ENCODE measurements around the gene CDC45. TPM values are rescaled to one million over a fixed set of nuclear protein-coding genes. Genes with fewer than 3 reads are reported as not detected.
"Not testable (repeated sequence)": the region's sequence is repeated elsewhere in the genome, so short reads cannot be mapped to it uniquely, and the experiment has no call there.

The CDC45 gene
- total RNA-seq, 1 donor from 2014 or later: 2.2 TPM

- H3K4me1 Mint-ChIP-seq (ENCODE audit: low read depth): peaks cover 49% of the 10 kb centered on the region
- no peaks in the 10 kb centered on the region for H3K27me3 Mint-ChIP-seq (ENCODE audit: low read depth)
- peak; percentile 4 for TF ChIP-seq CTCF (IDR thresholded peaks at IDR 0.05)
- no peaks in the 10 kb centered on the region for H3K9me3 Mint-ChIP-seq (ENCODE audit: low read depth)
- H3K4me3 Mint-ChIP-seq (ENCODE audit: unreplicated experiment): peak within 1 kb of the TSS; percentile 77
- peak within 1 kb of the TSS; percentile 93 for H3K27ac Mint-ChIP-seq (ENCODE audit: unreplicated experiment)
- peak; percentile 99 for DNase-seq (ENCODE audit: low spot score)
- peaks cover 4% of the 10 kb centered on the region for H3K36me3 Mint-ChIP-seq (ENCODE audit: low read depth)
Observed at GRCh38 chr22:19432133-19432851, 47.4 kb upstream of the CDC45 start, which contains the start of gene MRPL40. TSS of gene MRPL40 (plus strand) at chr22:19432545. CDS start at chr22:19432555, 10 bp downstream.

GRCh38 chr22:19434401-19434800 is 45.3 kb upstream of the CDC45 start:
- peaks cover 36% of the 10 kb centered on the region for H3K4me1 Mint-ChIP-seq (ENCODE audit: low read depth)

GRCh38 chr22:19434829-19435580 is 44.7 kb upstream of the CDC45 start:
- H3K27me3 Mint-ChIP-seq (ENCODE audit: low read depth): no peaks in the 10 kb centered on the region
- H3K27ac Mint-ChIP-seq (ENCODE audit: unreplicated experiment): no peak overlapping the region
- no peaks in the 10 kb centered on the region for H3K9me3 Mint-ChIP-seq (ENCODE audit: low read depth)
- H3K4me1 Mint-ChIP-seq (ENCODE audit: low read depth): peaks cover 30% of the 10 kb centered on the region
- no peak overlapping the region for H3K4me3 Mint-ChIP-seq (ENCODE audit: unreplicated experiment)
- H3K36me3 Mint-ChIP-seq (ENCODE audit: low read depth): peaks cover 7% of the 10 kb centered on the region
- no peak for DNase-seq (ENCODE audit: low spot score)
- no peak for TF ChIP-seq CTCF (IDR thresholded peaks at IDR 0.05)

More at GRCh38 chr22:19434401-19434800, 45.3 kb upstream of the CDC45 start:
- no peaks in the 10 kb centered on the region for H3K27me3 Mint-ChIP-seq (ENCODE audit: low read depth)
- TF ChIP-seq CTCF (IDR thresholded peaks at IDR 0.05): no peak
- H3K4me3 Mint-ChIP-seq (ENCODE audit: unreplicated experiment): no peak overlapping the region
- no peak for DNase-seq (ENCODE audit: low spot score)
- no peaks in the 10 kb centered on the region for H3K9me3 Mint-ChIP-seq (ENCODE audit: low read depth)
- H3K36me3 Mint-ChIP-seq (ENCODE audit: low read depth): peaks cover 7% of the 10 kb centered on the region
- H3K27ac Mint-ChIP-seq (ENCODE audit: unreplicated experiment): peak overlapping the region; percentile 49

- H3K27me3 Mint-ChIP-seq (ENCODE audit: low read depth); H3K4me3 Mint-ChIP-seq (ENCODE audit: unreplicated experiment); H3K9me3 Mint-ChIP-seq (ENCODE audit: low read depth); DNase-seq (ENCODE audit: low spot score); H3K36me3 Mint-ChIP-seq (ENCODE audit: low read depth): not testable (repeated sequence)
- H3K4me1 Mint-ChIP-seq (ENCODE audit: low read depth): peaks cover 20% of the 10 kb centered on the region
- peak overlapping the region; percentile 68 for H3K27ac Mint-ChIP-seq (ENCODE audit: unreplicated experiment)
Observed at GRCh38 chr22:19436444-19437161, 43.1 kb upstream of the CDC45 start.

- DNase-seq (ENCODE audit: low spot score): no peak
- H3K27me3 Mint-ChIP-seq (ENCODE audit: low read depth): no peaks in the 10 kb centered on the region
Observed at GRCh38 chr22:19438298-19438697, 41.4 kb upstream of the CDC45 start.

More at GRCh38 chr22:19438298-19438697, 41.4 kb upstream of the CDC45 start:
- Mint-ChIP-seq H3K36me3 (ENCODE audit: low read depth) (peaks cover 7% of the 10 kb centered on the region), H3K4me3 (ENCODE audit: unreplicated experiment) (no peak overlapping the region), H3K4me1 (ENCODE audit: low read depth) (peaks cover 11% of the 10 kb centered on the region), H3K9me3 (ENCODE audit: low read depth) (no peaks in the 10 kb centered on the region), H3K27ac (ENCODE audit: unreplicated experiment) (no peak overlapping the region)
- TF ChIP-seq CTCF (IDR thresholded peaks at IDR 0.05): no peak

All from chondrocyte (in vitro differentiated cells).